GM13977 (cell line): ENCODE measurements around the gene ZP1.

ENCODE experiments used
- DNase-seq: peaks from one replicate; pipeline ENCODE4 v3.0.0; 2012; ENCODE audit warnings: low spot score
- CTCF ChIP-seq: IDR thresholded peaks from 2 replicates; pipeline ENCODE4 v1.5.1; 2012; ENCODE audit warnings: mild to moderate bottlenecking, control low read depth; ENCODE audit not compliant: insufficient read depth; ENCODE audit errors: extremely low read depth, missing control alignments
- in situ Hi-C: fragments of 300-500 bp; cut with MboI; formaldehyde crosslinking; loops from one replicate; pipeline ENCODE4 v1.12.0; 2022; ENCODE audit warnings: low sequenced_read_pairs, low pct_unique_long_range_greater_than_20kb, mixed read lengths, inconsistent platforms; ENCODE audit not compliant: unreplicated experiment

Gene ZP1

GRCh38 chr11:60851327-60852104, 15.8 kb upstream of the ZP1 start:
- in situ Hi-C loops: loop anchor here (10.0 kb wide), 1 partner anchor 67 kb away; the partner anchor contains the start of gene MS4A10
- TF ChIP-seq CTCF: no peak

GRCh38 chr11:60852117-60852981, 15.0 kb upstream of the ZP1 start:
- no peak for DNase-seq
- in situ Hi-C loops: loop anchor here (10.0 kb wide), 1 partner anchor 68 kb away; the partner anchor contains the start of gene MS4A10
- TF ChIP-seq CTCF: no peak

More at GRCh38 chr11:60851327-60852104, 15.8 kb upstream of the ZP1 start:
- DNase-seq: no peak

DNA sequence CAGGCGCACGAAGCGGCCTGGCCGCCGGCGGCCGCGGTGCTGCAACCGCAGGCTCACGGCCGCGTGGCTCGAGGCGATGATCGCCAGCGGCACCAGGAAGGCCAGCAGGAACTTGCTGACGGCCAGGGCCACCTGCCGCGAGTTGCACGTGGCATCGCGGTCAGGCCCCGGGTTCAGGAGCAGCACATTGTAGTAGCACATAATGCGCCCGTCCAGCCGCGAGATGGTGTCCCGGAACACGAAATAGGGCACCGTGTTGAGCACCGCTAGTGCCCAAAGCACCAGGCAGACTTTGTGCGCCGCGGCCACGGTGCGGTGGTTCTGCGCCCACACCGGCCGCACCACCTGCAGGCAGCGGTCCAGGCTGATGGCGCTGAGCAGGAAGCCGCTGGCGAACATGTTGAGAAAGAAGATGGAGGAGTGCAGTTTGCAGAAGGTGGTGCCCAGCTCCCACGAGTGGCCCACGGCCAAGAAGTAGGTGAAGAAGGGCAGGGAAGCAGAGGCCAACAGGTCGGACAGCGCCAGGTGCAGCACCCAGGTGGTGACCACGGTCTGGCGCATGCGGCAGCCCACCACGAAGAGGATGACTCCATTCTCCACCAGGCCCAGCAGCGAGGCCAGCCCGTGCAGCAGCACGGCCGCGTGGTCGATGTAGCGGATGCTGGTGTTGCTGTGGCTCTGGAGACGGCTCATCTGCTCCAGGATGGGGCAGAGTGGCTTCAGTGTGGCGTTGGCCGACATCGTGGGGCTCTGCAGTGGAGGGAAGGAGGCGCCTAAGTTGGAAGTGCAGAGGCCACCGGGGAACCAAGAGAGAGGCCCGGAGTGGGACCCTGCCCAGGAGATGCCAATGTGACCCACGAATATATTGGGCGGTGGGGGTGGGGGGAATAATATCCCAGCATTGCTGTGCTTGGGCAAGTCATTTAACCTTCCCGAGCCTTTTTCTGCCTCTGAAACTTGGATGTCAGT, 14.1 kb upstream of the ZP1 start:
- in situ Hi-C loops: loop anchor here (10.0 kb wide), 1 partner anchor 68 kb away; the partner anchor contains the start of gene MS4A10
- no peak for DNase-seq
- no peak for TF ChIP-seq CTCF

DNA sequence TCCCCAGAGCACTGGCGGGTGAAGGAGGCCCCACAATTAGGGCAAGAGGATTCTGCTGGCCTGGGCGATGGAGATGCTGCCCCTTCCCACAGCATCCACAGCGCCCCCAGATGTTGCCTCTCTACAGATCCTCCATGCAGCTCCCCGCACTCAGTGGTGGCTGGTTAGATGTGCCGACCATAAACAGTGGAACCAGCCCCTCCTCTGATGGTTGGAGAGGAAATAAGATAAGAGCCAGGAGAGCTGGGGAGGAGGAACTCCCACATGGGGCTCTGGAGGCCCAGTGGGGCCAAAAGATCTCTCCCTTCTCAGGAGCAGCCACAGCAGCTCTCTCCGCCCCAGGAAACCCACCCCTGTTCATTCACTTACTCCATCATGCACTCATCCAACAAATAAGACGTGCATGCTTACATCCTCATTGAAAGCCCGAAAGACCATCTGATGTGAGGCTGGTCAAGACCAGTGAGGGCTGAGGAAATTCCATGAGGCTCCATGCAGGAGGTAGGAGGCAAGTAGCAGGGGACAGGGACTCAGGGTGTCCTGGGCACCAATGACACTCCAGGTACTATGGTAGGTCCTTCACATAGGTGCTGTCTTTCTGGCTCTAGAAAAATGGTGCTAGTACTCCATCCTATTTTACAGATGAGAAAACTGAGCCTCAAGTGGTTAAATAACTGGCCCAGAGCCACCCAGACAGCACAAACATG, 13.0 kb upstream of the ZP1 start:
- in situ Hi-C loops: loop anchor here (10.0 kb wide), 1 partner anchor 69 kb away; the partner anchor contains the start of gene MS4A10
- DNase-seq: no peak
- TF ChIP-seq CTCF: no peak

GRCh38 chr11:60854847-60855725, 12.3 kb upstream of the ZP1 start:
- DNase-seq: no peak
- in situ Hi-C loops: loop anchor here (10.0 kb wide), 1 partner anchor 70 kb away; the partner anchor contains the start of gene MS4A10
- TF ChIP-seq CTCF: no peak
